Measurements from ENCODE around the gene TM4SF5.

The TM4SF5 gene

GRCh38 chr17:4733073-4733531 lies 38.6 kb upstream of the TM4SF5 start:
- DNase-seq = no peak
- Mint-ChIP-seq H3K27me3 (ENCODE audit: low read depth, poor library complexity) (peaks cover 54% of the 10 kb centered on the region), H3K27ac (no peak overlapping the region), H3K9me3 (no peaks in the 10 kb centered on the region), H3K4me1 (peaks cover 17% of the 10 kb centered on the region), H3K4me3 (no peak overlapping the region), H3K36me3 (ENCODE audit: low read depth) (no peaks in the 10 kb centered on the region)
- no peak for TF ChIP-seq CTCF (IDR thresholded peaks at IDR 0.05)

- peaks cover 25% of the 10 kb centered on the region for H3K4me1 Mint-ChIP-seq
- no peak overlapping the region for H3K27ac Mint-ChIP-seq
- no peak for DNase-seq
- no peaks in the 10 kb centered on the region for H3K9me3 Mint-ChIP-seq
- TF ChIP-seq CTCF (IDR thresholded peaks at IDR 0.05) = no peak
- peaks cover 66% of the 10 kb centered on the region for H3K27me3 Mint-ChIP-seq (ENCODE audit: low read depth, poor library complexity)
- H3K36me3 Mint-ChIP-seq (ENCODE audit: low read depth) = no peaks in the 10 kb centered on the region
- H3K4me3 Mint-ChIP-seq = no peak overlapping the region
Observed at GRCh38 chr17:4734857-4735475, 36.7 kb upstream of the TM4SF5 start.

GRCh38 chr17:4735876-4736651 lies 35.6 kb upstream of the TM4SF5 start:
- DNase-seq = no peak
- Mint-ChIP-seq H3K36me3 (ENCODE audit: low read depth) (no peaks in the 10 kb centered on the region), H3K4me1 (peaks cover 23% of the 10 kb centered on the region), H3K27me3 (ENCODE audit: low read depth, poor library complexity) (peaks cover 77% of the 10 kb centered on the region), H3K9me3 (no peaks in the 10 kb centered on the region), H3K4me3 (no peak overlapping the region), H3K27ac (no peak overlapping the region)
- no peak for TF ChIP-seq CTCF (IDR thresholded peaks at IDR 0.05)

- Mint-ChIP-seq H3K36me3 (ENCODE audit: low read depth) (no peaks in the 10 kb centered on the region), H3K27me3 (ENCODE audit: low read depth, poor library complexity) (peaks cover 98% of the 10 kb centered on the region), H3K27ac (no peak overlapping the region), H3K9me3 (no peaks in the 10 kb centered on the region), H3K4me1 (peaks cover 19% of the 10 kb centered on the region), H3K4me3 (peak overlapping the region; percentile 77)
- TF ChIP-seq CTCF (IDR thresholded peaks at IDR 0.05) = no peak
- no peak for DNase-seq
Observed at GRCh38 chr17:4738136-4739121, 33.3 kb upstream of the TM4SF5 start.

GRCh38 chr17:4739122-4740024 lies 32.3 kb upstream of the TM4SF5 start, which contains the start of the genes CXCL16 and ZMYND15:
CXCL16 (minus strand) TSS chr17:4739928; CDS start chr17:4739339, 589 bp downstream.
ZMYND15 (plus strand) TSS chr17:4739833; CDS start chr17:4740549, 716 bp downstream.
- H3K27ac Mint-ChIP-seq = no peak within 1 kb of the TSS
- peaks cover 19% of the 10 kb centered on the region for H3K4me1 Mint-ChIP-seq
- no peaks in the 10 kb centered on the region for H3K36me3 Mint-ChIP-seq (ENCODE audit: low read depth)
- H3K27me3 Mint-ChIP-seq (ENCODE audit: low read depth, poor library complexity) = peaks cover 99% of the 10 kb centered on the region
- peak; percentile 65 for DNase-seq
- no peak for TF ChIP-seq CTCF (IDR thresholded peaks at IDR 0.05)
- H3K4me3 Mint-ChIP-seq = peak within 1 kb of the TSS; percentile 77
- H3K9me3 Mint-ChIP-seq = no peaks in the 10 kb centered on the region
